T-helper 17 cell (primary cell): ENCODE data around the gene ULBP1. TPM values are rescaled to one million over a fixed set of nuclear protein-coding genes. Genes with fewer than 3 reads are reported as not detected.
"Not testable (repeated sequence)": the region's sequence is repeated elsewhere in the genome, so short reads cannot be mapped to it uniquely, and the experiment has no call there.

Experiments used
- ATAC-seq: fragments of 150-1000 bp; cut with Tn5 transposase; 2 replicates; pipeline ENCODE4 v1.10.0; 2021; ENCODE audit warnings: mild to moderate bottlenecking, moderate library complexity
- DNase-seq, 3 donors: peaks; one replicate each; pipeline versions ENCODE4 v3.0.0 to v3.0.0-alpha.2; 2020 to 2021
- H3K9me3 ChIP-seq: one replicate; pipeline ENCODE4 v1.7.0; 2013; ENCODE audit warnings: low read length, mild to moderate bottlenecking; ENCODE audit not compliant: control insufficient read depth, poor library complexity, severe bottlenecking
- H3K27ac Mint-ChIP-seq: one replicate; pipeline ENCODE4 v1.8.0; 2022; ENCODE audit warnings: mild to moderate bottlenecking, moderate library complexity, mixed read lengths
- H3K27me3 Mint-ChIP-seq: one replicate; pipeline ENCODE4 v1.8.0; 2022; ENCODE audit warnings: mixed read lengths
- H3K36me3 Mint-ChIP-seq: one replicate; pipeline ENCODE4 v1.8.0; 2022; ENCODE audit warnings: low read depth, mixed read lengths
- H3K4me1 Mint-ChIP-seq: one replicate; pipeline ENCODE4 v1.8.0; 2022; ENCODE audit warnings: mild to moderate bottlenecking, mixed read lengths
- H3K4me3 Mint-ChIP-seq: one replicate; pipeline ENCODE4 v1.8.0; 2022; ENCODE audit warnings: mild to moderate bottlenecking, moderate library complexity, mixed read lengths
- total RNA-seq, 4 donors: library from RNA in 2 of 4; stranded (reverse) in 2 of 4; gene quantifications; one replicate each; pipeline ENCODE4 v1.2.3 and lab custom pipeline; 2022 to 2026

The ULBP1 gene
- total RNA-seq, 2 donors from 2014 or later, result 0.20 TPM; not detected in 1

GRCh38 chr6:149951096-149951495 is 12.6 kb upstream of the ULBP1 start:
- ATAC-seq (no peak), DNase-seq (no peak)
- Mint-ChIP-seq H3K4me3 (peak overlapping the region; percentile 33), H3K4me1 (peaks cover 10% of the 10 kb centered on the region), H3K36me3 (peaks cover 7% of the 10 kb centered on the region), H3K27ac (peak overlapping the region; percentile 29), H3K27me3 (peaks cover 85% of the 10 kb centered on the region)
- no peaks in the 10 kb centered on the region for H3K9me3 ChIP-seq

- no peak for DNase-seq
- H3K27ac Mint-ChIP-seq, result no peak overlapping the region
- H3K4me1 Mint-ChIP-seq, result peaks cover 10% of the 10 kb centered on the region
- peaks cover 84% of the 10 kb centered on the region for H3K27me3 Mint-ChIP-seq
- H3K4me3 Mint-ChIP-seq, result no peak overlapping the region
- H3K36me3 Mint-ChIP-seq, result peaks cover 7% of the 10 kb centered on the region
- ATAC-seq, result no peak
- no peaks in the 10 kb centered on the region for H3K9me3 ChIP-seq
Measured at GRCh38 chr6:149951626-149952025, 12.1 kb upstream of the ULBP1 start.

- not testable (repeated sequence) for H3K9me3 ChIP-seq, ATAC-seq, H3K4me3 Mint-ChIP-seq, DNase-seq, H3K4me1 Mint-ChIP-seq, H3K36me3 Mint-ChIP-seq, H3K27ac Mint-ChIP-seq
- peaks cover 78% of the 10 kb centered on the region for H3K27me3 Mint-ChIP-seq
Measured at GRCh38 chr6:149953390-149953789, 10.4 kb upstream of the ULBP1 start.

- ATAC-seq, result peak; percentile 84
- H3K36me3 Mint-ChIP-seq, H3K4me1 Mint-ChIP-seq, DNase-seq, H3K27ac Mint-ChIP-seq, H3K4me3 Mint-ChIP-seq, H3K9me3 ChIP-seq: not testable (repeated sequence)
- peaks cover 79% of the 10 kb centered on the region for H3K27me3 Mint-ChIP-seq
Measured at GRCh38 chr6:149953934-149954327, 9.8 kb upstream of the ULBP1 start.

- H3K27ac Mint-ChIP-seq, DNase-seq, H3K4me3 Mint-ChIP-seq: not testable (repeated sequence)
Measured at GRCh38 chr6:149954328-149954983, 9.3 kb upstream of the ULBP1 start.

GRCh38 chr6:149954984-149955653 is 8.6 kb upstream of the ULBP1 start:
- peaks cover 80% of the 10 kb centered on the region for H3K27me3 Mint-ChIP-seq
- not testable (repeated sequence) for ATAC-seq, H3K27ac Mint-ChIP-seq, H3K4me1 Mint-ChIP-seq, H3K36me3 Mint-ChIP-seq, DNase-seq, H3K9me3 ChIP-seq
- peak overlapping the region; percentile 12 for H3K4me3 Mint-ChIP-seq

More at GRCh38 chr6:149954328-149954983, 9.3 kb upstream of the ULBP1 start:
- not testable (repeated sequence) for H3K9me3 ChIP-seq, H3K36me3 Mint-ChIP-seq, H3K4me1 Mint-ChIP-seq, ATAC-seq
- peaks cover 80% of the 10 kb centered on the region for H3K27me3 Mint-ChIP-seq

- ATAC-seq, DNase-seq, H3K9me3 ChIP-seq, H3K4me3 Mint-ChIP-seq, H3K27ac Mint-ChIP-seq, H3K36me3 Mint-ChIP-seq, H3K4me1 Mint-ChIP-seq: not testable (repeated sequence)
- peaks cover 80% of the 10 kb centered on the region for H3K27me3 Mint-ChIP-seq
Measured at GRCh38 chr6:149955654-149956317, 8.0 kb upstream of the ULBP1 start.

- not testable (repeated sequence) for H3K4me1 Mint-ChIP-seq, H3K27ac Mint-ChIP-seq, ATAC-seq
Measured at GRCh38 chr6:149958124-149958523, 5.6 kb upstream of the ULBP1 start.

GRCh38 chr6:149959806-149960205 is 3.9 kb upstream of the ULBP1 start:
- H3K27ac Mint-ChIP-seq, H3K9me3 ChIP-seq, H3K36me3 Mint-ChIP-seq, ATAC-seq, DNase-seq, H3K4me3 Mint-ChIP-seq: not testable (repeated sequence)
- Mint-ChIP-seq H3K27me3 (peaks cover 88% of the 10 kb centered on the region), H3K4me1 (peaks cover 21% of the 10 kb centered on the region)

More at GRCh38 chr6:149958124-149958523, 5.6 kb upstream of the ULBP1 start:
- H3K4me3 Mint-ChIP-seq, DNase-seq, H3K9me3 ChIP-seq, H3K36me3 Mint-ChIP-seq: not testable (repeated sequence)
- H3K27me3 Mint-ChIP-seq, result peaks cover 80% of the 10 kb centered on the region

- no peak for DNase-seq
- no peak for ATAC-seq
- peaks cover 11% of the 10 kb centered on the region for H3K36me3 Mint-ChIP-seq
- peaks cover 24% of the 10 kb centered on the region for H3K4me1 Mint-ChIP-seq
- no peak overlapping the region for H3K27ac Mint-ChIP-seq
- H3K9me3 ChIP-seq, result no peaks in the 10 kb centered on the region
- no peak overlapping the region for H3K4me3 Mint-ChIP-seq
- peaks cover 88% of the 10 kb centered on the region for H3K27me3 Mint-ChIP-seq
Measured at GRCh38 chr6:149960488-149960887, 3.3 kb upstream of the ULBP1 start.

GRCh38 chr6:149961728-149962425 is 1.9 kb upstream of the ULBP1 start:
- H3K27ac Mint-ChIP-seq, result no peak overlapping the region
- no peaks in the 10 kb centered on the region for H3K9me3 ChIP-seq
- DNase-seq (no peak), ATAC-seq (peak; percentile 25)
- H3K4me3 Mint-ChIP-seq, result no peak overlapping the region
- H3K27me3 Mint-ChIP-seq, result peaks cover 85% of the 10 kb centered on the region
- H3K4me1 Mint-ChIP-seq, result peaks cover 25% of the 10 kb centered on the region
- peaks cover 11% of the 10 kb centered on the region for H3K36me3 Mint-ChIP-seq

GRCh38 chr6:149962461-149963211 is 1.1 kb upstream of the ULBP1 start:
- H3K36me3 Mint-ChIP-seq, result peaks cover 11% of the 10 kb centered on the region
- DNase-seq (no peak), ATAC-seq (no peak)
- peak overlapping the region; percentile 86 for H3K27ac Mint-ChIP-seq
- peaks cover 88% of the 10 kb centered on the region for H3K27me3 Mint-ChIP-seq
- no peaks in the 10 kb centered on the region for H3K9me3 ChIP-seq
- H3K4me1 Mint-ChIP-seq, result peaks cover 25% of the 10 kb centered on the region
- peak overlapping the region; percentile 95 for H3K4me3 Mint-ChIP-seq

- peak; percentile 35 for ATAC-seq
- DNase-seq, result no peak
Measured at GRCh38 chr6:149963212-149963461, 606 bp upstream of the ULBP1 start.

More at GRCh38 chr6:149963212-149963461, 606 bp upstream of the ULBP1 start:
- peaks cover 89% of the 10 kb centered on the region for H3K27me3 Mint-ChIP-seq
- peak overlapping the region; percentile 86 for H3K27ac Mint-ChIP-seq
- peak overlapping the region; percentile 95 for H3K4me3 Mint-ChIP-seq
- peaks cover 11% of the 10 kb centered on the region for H3K36me3 Mint-ChIP-seq
- H3K4me1 Mint-ChIP-seq, result peaks cover 25% of the 10 kb centered on the region
- H3K9me3 ChIP-seq, result no peaks in the 10 kb centered on the region
